ENCODE results near the gene FBXL7.

GRCh38 chr5:15772131-15772530, 272.2 kb downstream of the FBXL7 start:
- TF ChIP-seq CTCF (IDR thresholded peaks at IDR 0.05; ENCODE audit: low read depth, low read length) (no peak), POLR2A (IDR thresholded peaks at IDR 0.05; ENCODE audit: extremely low read depth, insufficient read length) (no peak)

All from NB4 (cell line).